K562 (cell line): ENCODE measurements around the gene ERCC4. TPM values are rescaled to one million over a fixed set of nuclear protein-coding genes. Genes with fewer than 3 reads are reported as not detected.
A peak's percentile ranks its signal among the peaks of the same experiment; 100 is the strongest.

Experiments used
- CEBPB ChIP-seq: fragments of 450-650 bp; IDR thresholded peaks from 2 replicates; pipeline ENCODE4 v1.6.1; 2016; ENCODE audit warnings: missing genetic modification characterization, missing compliant biosample characterization
- EP400 ChIP-seq: fragments of 450-650 bp; IDR thresholded peaks from 2 replicates; pipeline ENCODE4 v1.6.1; 2017; ENCODE audit warnings: antibody characterized with exemption, mild to moderate bottlenecking, moderate library complexity
- GATAD2B ChIP-seq: fragments of 450-650 bp; IDR thresholded peaks from 2 replicates; pipeline ENCODE4 v1.6.1; 2017; ENCODE audit warnings: mild to moderate bottlenecking, borderline replicate concordance
- polyA plus RNA-seq, 8 experiments: library from polyadenylated mRNA; depleted of rRNA in 4 of 8; stranded (reverse) in 5 of 8; unstranded in 3 of 8; fragments of >200 nt; fragmentation: Nextera tagmentation in 2 of 8; fragmentation: Illumina TruSeq in 1 of 8; extraction: Ambion mirVana in 2 of 8; extraction: Trizol in 1 of 8; gene quantifications; 2 replicates each; pipeline versions ENCODE4 v1.2.1 to v1.2.3, GENCODE V29; 2011 to 2014; ENCODE audit warnings: inconsistent platforms in 1 of 8, missing spikeins in 1 of 8
- total RNA-seq, 7 experiments: library from RNA; depleted of rRNA in 6 of 7; stranded (reverse); fragments of >200 nt in 6 of 7; fragmentation: Illumina TruSeq in 2 of 7; extraction: Trizol in 2 of 7; gene quantifications; 2 replicates each; pipeline versions ENCODE4 v1.2.1 to v1.2.3, GENCODE V29; 2011 to 2021; ENCODE audit warnings: low replicate concordance in 1 of 7
- TF ChIP-seq, protein P1 (sequence below), 2 experiments: fragments of 450-650 bp in 1 of 2; sonication (generic) in 1 of 2; formaldehyde crosslinking in 1 of 2; IDR thresholded peaks; 2 replicates each; pipeline versions ENCODE4 v1.7.1 to v1.9.0; 2016 to 2022; ENCODE audit warnings: inconsistent platforms in 1 of 2, mild to moderate bottlenecking in 1 of 2, missing genetic modification reagents in 1 of 2
- TF ChIP-seq, protein P2 (sequence below), 2 experiments: fragments of 450-650 bp in 1 of 2; sonication (generic) in 1 of 2; formaldehyde crosslinking in 1 of 2; IDR thresholded peaks in 1 of 2; conservative IDR thresholded peaks in 1 of 2; 2 replicates each; pipeline versions ENCODE4 v1.6.1 to v1.8.1; 2016 to 2023; ENCODE audit warnings: mild to moderate bottlenecking in 2 of 2, moderate library complexity in 2 of 2, inconsistent platforms in 1 of 2, missing genetic modification reagents in 1 of 2

The ERCC4 gene
- total and polyA plus RNA-seq, 9 of the 15 experiments (the other 6 are each of a cell fraction or from before 2014, with no cell fraction given) = 3.7 to 10.5 (median 6.0) TPM

DNA sequence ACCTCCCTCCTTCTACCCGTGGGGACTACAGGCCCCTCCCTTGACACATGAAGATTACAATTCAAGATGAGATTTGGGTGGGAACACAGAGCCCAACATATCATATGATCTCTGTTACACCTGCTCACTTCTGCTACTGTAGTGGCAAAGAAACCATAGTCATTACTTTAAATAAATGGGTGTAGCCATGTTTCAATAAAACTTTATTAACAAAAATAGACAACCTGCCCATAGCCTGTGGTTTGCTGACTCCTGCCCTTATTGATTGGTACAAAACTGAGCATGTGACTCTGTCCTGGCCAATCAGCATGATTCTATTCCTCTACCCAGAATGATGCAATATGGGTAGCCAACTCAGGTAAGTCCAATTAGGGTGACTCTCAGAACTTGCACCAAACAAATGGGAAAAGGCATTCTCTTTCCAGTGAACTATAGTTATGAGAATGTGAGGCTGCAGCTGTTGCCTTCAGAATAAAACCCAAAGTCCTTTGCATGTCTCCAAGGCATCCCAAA is 15.7 kb upstream of the ERCC4 start (continued):
- TF ChIP-seq, protein P1, sequence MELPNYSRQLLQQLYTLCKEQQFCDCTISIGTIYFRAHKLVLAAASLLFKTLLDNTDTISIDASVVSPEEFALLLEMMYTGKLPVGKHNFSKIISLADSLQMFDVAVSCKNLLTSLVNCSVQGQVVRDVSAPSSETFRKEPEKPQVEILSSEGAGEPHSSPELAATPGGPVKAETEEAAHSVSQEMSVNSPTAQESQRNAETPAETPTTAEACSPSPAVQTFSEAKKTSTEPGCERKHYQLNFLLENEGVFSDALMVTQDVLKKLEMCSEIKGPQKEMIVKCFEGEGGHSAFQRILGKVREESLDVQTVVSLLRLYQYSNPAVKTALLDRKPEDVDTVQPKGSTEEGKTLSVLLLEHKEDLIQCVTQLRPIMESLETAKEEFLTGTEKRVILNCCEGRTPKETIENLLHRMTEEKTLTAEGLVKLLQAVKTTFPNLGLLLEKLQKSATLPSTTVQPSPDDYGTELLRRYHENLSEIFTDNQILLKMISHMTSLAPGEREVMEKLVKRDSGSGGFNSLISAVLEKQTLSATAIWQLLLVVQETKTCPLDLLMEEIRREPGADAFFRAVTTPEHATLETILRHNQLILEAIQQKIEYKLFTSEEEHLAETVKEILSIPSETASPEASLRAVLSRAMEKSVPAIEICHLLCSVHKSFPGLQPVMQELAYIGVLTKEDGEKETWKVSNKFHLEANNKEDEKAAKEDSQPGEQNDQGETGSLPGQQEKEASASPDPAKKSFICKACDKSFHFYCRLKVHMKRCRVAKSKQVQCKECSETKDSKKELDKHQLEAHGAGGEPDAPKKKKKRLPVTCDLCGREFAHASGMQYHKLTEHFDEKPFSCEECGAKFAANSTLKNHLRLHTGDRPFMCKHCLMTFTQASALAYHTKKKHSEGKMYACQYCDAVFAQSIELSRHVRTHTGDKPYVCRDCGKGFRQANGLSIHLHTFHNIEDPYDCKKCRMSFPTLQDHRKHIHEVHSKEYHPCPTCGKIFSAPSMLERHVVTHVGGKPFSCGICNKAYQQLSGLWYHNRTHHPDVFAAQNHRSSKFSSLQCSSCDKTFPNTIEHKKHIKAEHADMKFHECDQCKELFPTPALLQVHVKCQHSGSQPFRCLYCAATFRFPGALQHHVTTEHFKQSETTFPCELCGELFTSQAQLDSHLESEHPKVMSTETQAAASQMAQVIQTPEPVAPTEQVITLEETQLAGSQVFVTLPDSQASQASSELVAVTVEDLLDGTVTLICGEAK (IDR thresholded peaks at IDR 0.05) = peak; percentile 95
- TF ChIP-seq, protein P1 (CRISPR knock-in tag; IDR thresholded peaks at IDR 0.05) = peak; percentile 93
- TF ChIP-seq GATAD2B = no peak
- TF ChIP-seq, protein P2, sequence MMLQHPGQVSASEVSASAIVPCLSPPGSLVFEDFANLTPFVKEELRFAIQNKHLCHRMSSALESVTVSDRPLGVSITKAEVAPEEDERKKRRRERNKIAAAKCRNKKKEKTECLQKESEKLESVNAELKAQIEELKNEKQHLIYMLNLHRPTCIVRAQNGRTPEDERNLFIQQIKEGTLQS (IDR thresholded peaks at IDR 0.05) = peak; percentile 52
- TF ChIP-seq, protein P2 (CRISPR knock-in tag; conservative IDR thresholded peaks at IDR 0.05) = no peak
- peak; percentile 45; the same call in 1 of the 2 replicates for TF ChIP-seq CEBPB (tag)
- 0 out of 2 replicates have a peak, but pooled peaks have one; percentile 10 for TF ChIP-seq EP400
